GOT3 (cell line): Measurements from ENCODE around the gene CFAP251.

Experiments
- DNase-seq: peaks from one replicate; lab custom pipeline; 2025; ENCODE audit warnings: mixed read lengths; lab: John Stamatoyannopoulos, UW

CFAP251 gene

GRCh38 chr12:121947981-121948380 lies 29.6 kb downstream of the CFAP251 start:
- no peak for DNase-seq

GRCh38 chr12:121949648-121950397 lies 31.4 kb downstream of the CFAP251 start:
- DNase-seq: no peak

DNA sequence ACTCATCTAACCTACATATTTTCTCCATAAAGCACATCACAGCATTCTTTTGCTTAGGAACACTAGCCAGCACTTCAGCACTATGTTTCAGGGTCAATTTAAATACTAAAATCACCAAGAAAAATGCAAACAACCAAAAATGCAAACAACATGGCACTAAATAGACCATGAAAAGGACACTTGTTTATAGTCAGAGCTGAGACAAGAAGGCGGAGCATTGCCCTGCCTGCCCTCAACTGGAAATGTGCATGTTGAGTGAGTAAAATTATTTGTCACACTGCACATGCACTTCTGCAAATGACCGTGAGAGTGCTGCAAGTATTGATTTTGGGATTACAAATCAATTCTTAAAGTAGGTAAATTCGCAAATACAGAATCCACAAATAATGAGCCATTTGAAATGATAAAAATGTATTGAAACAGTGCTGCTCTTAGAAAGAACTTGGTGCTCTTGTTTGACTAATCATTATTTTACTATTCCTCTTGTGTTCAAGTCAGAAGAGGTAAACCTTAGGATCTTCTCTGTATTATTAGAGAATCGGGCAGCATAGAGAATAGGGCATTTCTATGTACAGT lies 34.8 kb downstream of the CFAP251 start:
- DNase-seq: no peak

DNA sequence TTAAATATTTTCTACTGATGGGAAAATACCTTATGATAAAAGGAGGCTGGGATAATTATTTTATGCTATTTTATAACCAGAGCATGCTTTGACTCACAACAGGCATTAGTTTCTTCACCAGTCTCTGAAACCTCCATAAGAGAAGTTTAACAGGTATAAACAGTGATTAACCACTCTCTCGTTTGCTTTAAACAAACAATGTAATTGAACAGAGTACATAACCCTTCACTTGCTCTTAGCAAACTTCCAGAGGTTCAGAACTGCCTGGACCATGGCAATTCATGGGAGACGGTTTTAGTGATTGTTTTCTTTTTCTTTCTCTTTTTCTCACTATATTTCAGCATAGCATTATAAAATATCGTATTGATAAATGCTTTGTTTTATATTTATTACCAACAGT lies 35.3 kb downstream of the CFAP251 start:
- DNase-seq: no peak

DNA sequence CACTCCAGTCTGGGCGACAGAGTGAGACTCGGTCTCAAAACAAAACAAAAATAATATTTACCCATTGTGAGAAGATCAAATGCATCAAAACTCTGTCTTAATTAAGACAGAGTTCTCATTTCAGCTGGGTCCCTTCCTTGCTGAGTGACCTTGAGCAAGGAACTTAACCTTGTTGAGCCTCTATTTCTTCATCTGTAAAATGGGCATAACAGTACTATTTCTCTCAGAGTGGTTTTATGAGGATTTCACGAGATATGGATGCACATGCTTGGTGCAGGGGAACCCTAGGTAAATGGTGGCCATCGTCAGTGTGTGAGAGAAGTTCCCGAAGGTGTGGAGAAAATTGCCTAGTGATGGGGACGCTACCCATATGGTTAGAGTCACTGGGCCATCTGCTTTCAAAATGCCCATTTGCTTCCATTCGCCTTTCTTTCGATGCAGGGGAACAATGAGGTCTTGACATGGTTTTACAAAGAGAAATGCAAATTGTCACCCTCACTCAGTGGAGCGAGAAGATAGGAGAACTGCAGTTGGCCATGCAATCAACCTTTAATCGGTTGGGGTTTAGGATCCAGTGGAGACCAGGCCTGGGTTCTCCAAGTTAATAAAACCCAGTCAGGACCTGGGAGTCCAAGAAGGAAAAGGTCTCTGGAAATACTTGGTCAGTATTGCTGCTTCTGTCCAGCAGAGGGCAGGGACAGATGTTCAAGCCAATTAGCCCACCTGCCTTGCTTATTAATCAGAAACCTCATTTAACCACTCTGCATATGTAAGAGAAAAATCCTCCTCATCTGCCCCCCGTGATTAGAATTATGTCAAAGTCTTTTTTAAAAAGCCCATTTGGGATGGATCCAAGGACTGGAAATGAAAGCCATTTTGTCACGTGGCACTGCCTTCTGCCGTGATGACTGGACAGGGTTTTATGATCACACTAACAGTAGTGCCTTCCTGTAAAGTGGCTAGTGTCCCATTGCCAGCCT lies 37.2 kb downstream of the CFAP251 start:
- no peak for DNase-seq

DNA sequence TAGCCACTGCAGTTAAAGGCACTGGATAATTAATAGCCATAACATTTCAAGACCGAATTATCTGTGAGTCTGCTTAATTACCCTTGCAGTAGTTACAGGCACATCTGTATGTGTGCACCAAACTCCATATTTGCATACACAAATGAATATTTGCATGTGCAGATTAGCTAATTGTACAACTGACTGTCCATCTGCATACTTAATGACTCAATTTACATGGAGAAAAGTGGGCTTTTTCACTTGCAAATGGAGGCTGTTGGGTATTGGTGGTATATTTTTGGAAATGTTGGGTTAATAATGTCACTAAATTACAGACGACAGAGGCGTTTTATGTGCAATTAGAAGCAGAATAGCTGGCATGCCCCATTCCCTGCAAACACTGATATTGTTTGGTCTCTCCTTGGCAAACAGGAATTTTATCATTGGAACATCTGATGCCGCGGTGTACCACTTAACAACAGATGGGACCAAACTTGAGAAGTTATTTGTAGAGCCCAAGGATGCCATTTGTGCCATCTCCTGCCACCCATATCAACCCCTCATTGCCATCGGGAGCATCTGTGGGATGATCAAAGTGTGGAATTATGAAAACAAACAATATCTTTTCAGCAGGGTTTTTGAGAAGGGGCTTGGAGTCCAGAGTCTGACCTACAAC lies 39.6 kb downstream of the CFAP251 start:
- no peak for DNase-seq

GRCh38 chr12:121958541-121959240 lies 40.3 kb downstream of the CFAP251 start:
- no peak for DNase-seq

DNA sequence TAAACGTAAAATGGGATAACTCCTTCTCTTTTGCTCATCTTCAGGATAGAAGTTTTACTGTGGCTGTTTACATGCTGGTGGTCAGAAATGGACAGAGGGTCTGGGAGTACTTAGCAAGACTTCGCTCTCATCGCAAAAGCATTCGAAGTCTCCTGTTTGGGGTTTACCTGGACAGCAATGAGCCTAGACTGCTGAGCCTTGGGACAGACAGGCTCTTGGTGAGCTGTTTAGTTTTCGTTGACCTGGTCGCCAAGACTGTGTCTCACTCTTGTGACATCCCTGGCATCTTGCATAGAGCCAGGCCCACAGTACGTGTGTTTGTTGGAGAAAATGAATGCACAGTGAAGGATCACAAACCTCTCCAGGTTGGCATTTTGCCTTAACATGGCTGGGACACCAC lies 42.1 kb downstream of the CFAP251 start:
- no peak for DNase-seq

DNA sequence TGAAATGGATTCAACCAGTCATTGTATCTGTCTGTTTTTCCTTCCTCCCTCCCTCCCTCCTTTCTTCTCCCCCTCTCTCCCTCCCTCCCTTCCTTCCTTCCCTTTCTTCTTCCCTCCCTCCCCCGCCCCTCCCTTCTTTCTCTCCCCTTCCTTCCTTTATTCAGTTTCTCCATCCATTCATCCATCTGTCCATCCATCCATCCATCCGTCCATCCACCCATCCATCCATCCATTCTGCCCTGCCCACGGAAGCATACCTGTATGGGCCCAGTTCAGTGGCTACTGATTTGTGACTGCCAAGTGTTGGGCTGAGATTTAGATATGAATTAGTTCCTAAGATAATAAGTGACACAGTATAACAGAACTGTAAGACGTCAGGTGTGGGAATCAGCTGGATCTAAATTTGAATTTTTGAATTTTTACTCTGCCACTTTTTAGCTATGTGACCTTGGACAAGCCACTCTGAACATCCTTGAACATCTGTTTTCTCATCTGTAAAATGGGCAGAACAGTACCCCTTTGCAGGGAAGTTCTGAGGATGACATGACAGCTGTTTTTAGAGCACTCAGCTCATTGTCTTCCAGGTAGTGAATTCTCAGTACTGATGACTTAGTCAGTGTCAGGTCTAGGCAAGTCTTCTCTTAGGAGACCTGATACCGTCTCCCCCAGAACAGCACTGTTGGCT lies 42.9 kb downstream of the CFAP251 start:
- DNase-seq: no peak

DNA sequence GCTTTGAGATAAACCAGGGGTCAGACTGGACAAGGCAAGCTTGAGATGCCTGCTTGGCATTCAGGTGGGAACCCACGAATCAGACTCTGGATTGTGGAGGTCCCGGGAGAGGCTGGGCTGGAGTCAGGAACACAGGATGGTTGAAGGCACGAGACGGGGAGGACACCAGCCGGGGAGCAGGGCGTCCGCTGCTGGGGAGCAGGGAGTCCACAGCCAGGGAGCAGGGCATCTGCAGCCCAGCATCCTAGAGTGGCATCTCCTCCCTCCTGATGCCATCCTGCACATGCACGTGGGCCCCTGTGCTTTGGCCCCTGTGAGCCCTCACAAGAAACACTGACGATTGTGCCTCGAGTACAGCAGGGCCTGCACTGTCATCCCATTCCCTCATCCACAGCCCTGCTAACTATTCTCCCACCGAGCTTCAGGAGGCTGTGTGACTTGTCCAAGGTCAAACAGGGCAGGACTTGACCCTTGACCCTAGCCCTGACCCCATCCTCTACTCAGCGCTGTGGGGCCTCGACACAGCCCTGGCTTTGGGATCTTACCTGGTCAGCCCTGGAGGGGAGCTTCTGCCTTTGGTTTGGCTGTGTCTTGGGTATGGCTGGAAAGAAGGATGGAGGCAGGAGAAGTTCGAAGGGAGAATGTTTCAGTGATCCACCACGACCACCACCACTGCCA lies 45.1 kb downstream of the CFAP251 start:
- DNase-seq: no peak

GRCh38 chr12:121964813-121965643 lies 46.6 kb downstream of the CFAP251 start:
- no peak for DNase-seq

GRCh38 chr12:121966959-121967358 lies 48.6 kb downstream of the CFAP251 start:
- no peak for DNase-seq

DNA sequence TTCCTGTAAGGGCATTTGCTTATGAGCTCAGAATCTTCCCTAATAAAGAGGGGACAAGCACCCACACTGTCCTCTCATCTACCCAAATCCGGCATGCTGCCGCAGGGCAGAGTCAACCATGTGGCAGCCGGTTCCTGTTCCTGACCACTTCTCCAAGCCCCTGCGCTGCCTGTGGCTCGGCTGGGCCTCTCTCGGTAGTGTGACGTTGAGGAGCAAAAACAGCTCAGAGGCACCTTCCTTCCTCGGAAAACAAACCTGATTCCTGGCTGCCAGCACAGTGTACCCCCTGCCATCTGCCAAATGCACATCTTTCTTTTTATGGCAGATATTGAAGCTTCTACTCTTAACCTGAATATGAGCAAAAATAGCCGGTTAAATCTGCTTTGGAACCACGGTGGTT lies 50.5 kb downstream of the CFAP251 start:
- no peak for DNase-seq

- DNase-seq: no peak
These were observed 51.3 kb downstream of the CFAP251 start for GRCh38 chr12:121969726-121970125.

GRCh38 chr12:121970581-121971300 lies 52.3 kb downstream of the CFAP251 start:
- no peak for DNase-seq

DNA sequence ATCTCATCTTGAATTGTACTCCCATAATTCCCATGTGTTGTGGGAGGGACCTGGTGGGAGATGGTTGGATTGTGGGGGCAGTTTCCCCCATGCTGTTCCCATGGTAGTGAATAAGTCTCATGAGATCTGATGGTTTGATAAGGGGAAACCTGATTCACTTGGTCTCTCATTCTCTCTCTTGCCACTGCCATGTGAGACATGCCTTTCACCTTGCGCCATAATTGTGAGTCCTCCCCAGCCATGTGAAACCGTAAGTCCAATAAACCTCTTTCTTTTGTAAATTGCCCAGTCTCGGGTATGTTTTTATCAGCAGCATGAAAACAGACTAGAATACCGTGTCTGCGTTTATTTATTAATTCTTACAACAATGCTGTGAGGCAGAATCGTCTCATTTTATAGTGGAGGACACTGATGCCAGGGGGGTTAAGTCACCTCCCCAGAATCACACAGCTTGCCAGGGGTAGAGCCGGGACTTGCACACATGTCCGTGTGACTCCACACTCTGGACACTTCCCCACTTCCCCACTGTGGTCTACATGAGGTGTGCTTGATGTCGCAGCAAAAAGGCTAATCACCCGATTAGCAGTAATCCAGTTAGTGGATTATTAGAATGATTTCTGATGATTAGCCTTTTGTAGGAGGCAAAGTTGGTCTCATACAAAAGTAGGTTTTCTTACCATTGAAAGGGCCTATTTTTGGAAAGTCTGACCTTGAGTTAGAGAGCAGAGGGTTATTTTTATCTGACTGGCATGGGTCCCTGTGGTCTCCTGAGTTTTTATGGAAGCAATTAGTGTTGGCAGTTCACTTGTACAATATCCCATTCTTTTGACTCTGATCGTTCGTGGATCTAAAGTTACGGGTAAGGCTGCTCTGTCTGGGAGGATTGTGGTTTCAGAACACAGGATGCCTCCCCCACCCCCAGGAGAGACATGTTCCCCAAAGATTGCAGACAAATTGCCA lies 55.9 kb downstream of the CFAP251 start:
- no peak for DNase-seq

DNA sequence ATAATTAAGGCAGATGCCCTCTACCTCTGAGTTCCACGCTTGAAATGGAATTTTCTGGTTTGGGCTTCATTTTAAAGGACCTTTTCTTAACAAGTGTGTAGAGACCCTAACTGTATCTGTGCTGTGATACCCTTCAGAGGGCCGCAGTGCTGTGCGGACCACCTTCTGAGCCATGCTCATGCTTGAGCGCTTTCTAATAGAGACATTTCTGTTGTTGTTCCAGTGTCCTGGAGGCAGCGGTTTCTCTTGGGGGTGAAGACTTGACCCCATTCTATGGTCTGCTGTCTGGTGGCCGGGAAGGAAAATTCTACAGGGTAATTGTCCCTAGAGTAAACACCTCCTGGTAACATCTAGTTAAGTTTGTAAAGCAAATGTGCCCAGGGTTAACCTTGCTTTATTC lies 56.6 kb downstream of the CFAP251 start:
- no peak for DNase-seq

DNA sequence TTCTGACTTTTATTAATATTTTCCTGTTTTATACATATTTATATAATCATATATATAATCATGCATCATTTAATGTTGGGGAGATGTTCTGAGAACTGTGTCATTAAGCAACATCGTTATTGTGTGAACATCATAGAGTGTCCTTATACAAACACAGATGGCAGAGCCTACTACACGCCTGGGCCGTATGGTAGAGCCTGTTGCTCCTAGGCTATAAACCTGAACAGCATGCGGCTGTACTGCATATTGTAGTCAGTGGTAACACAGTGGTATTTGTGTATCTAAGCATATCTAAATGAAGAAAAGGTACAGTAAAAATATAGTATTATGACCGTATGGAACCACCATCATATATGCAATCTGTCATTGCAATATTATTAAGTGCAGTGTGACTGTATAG lies 58.6 kb downstream of the CFAP251 start:
- DNase-seq: no peak
